Measurements from ENCODE around the gene TAP2.

The TAP2 gene

DNA sequence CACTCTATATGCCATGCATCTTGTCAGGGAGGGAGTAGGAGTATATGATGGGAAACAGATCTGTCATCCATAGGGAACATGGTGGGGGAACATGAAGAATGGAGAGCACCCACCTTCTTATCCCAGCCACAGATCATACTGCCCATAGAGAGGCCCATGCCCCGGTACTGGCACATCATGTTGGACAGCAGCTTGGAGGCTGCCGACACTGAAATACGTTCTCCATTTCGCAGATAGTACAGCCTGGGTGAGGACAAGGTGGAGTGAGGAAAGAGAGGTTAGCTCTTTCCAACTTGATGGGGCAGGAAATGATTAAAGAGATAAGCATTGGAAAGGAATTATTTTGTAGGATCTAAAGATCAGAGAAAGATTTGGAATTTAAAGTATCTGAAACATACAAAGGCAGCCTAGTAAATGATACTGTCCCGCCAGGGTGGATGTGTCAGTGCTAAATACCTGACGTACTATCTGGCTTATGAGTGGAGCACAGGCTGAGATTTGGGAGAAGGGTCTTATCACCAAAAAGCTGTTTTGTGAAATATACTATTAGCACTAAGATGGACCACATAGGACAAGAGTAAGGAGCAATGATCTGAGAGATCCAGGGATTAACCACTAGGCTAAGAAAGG is 3.6 kb upstream of the TAP2 start:
- in situ Hi-C loops (cut with MboI; ENCODE audit: low pct_unique_long_range_greater_than_20kb, low sequenced_read_pairs): no loop called here
- DNase-seq: no peak

DNA sequence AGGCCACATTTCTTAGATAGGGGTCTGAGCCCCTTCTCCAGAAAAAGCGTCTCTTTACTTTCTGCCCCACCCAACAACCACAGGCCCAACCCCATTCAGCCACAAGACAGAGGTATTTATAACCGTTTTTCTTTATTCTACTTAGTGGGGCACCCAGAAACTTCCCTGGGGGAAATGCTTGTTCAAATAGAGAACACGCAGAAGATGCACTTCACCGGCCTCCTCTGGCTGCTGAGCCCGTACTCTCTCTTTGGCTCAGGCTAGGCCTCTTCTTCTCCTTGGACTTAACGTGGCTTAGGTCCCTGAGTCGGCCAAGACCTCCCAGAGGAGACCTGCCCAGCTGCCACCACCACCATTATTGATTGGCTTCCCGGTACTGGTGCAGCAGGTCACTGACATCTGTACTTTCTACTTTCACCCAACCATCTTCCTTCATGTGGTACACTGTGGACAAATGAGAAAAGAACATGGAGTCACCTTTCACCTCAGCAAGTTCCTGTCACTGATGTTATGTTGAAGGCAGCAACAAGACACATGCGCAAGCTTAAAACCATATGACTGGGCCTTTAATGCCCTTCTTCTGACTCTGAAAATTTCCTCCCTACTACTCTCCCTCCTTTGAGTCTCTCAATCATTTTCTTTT is 2.2 kb upstream of the TAP2 start:
- in situ Hi-C loops (cut with MboI; ENCODE audit: low pct_unique_long_range_greater_than_20kb, low sequenced_read_pairs): no loop called here

DNA sequence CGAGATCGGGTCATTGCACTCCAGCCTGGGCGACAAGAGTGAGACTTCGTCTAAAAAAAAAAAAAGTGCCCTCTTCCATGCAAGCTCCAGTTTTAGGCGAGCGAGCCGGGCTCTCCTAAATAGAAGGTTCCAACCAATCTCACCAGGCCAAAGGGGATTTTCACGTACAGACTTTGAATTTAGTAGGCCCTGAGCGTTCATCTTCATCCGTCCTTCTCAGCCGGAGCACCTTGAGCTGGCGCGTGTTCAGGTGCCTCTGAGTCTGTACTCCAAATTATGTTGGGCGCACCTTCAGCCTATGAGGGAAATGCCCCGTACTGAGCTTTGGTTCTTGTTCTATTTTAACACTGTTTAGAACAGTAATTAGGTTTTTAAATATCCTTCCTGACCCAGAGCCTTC is 817 bp upstream of the TAP2 start:
- in situ Hi-C loops (cut with MboI; ENCODE audit: low pct_unique_long_range_greater_than_20kb, low sequenced_read_pairs): no loop called here
- no peak for DNase-seq

More for the DNA sequence above, 2.2 kb upstream of the TAP2 start:
- DNase-seq: no peak

DNA sequence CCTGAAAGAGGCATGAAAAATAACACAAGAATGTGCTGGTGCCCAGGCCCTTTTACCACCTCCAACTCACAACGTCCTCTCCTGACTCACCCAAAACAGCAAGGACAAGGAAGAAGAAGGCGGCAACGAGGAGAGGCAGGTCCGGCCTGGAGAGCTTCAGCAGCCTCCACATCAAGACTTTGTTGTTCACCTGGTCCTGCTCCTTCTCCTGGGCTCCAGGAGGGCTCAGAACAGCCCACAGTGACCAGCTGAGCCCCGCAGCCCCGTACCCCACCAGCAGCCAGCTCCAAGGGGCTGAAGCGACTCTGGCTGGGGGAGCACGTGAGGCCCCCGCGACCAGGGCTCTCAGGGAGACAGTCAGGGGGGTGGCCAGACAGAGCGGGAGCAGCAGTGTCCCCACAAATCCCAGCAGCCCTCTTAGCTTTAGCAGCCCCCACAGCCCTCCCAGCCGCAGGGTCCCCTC is 857 bp downstream of the TAP2 start:
- no peak for DNase-seq
- in situ Hi-C loops (cut with MboI; ENCODE audit: low pct_unique_long_range_greater_than_20kb, low sequenced_read_pairs): no loop called here

DNA sequence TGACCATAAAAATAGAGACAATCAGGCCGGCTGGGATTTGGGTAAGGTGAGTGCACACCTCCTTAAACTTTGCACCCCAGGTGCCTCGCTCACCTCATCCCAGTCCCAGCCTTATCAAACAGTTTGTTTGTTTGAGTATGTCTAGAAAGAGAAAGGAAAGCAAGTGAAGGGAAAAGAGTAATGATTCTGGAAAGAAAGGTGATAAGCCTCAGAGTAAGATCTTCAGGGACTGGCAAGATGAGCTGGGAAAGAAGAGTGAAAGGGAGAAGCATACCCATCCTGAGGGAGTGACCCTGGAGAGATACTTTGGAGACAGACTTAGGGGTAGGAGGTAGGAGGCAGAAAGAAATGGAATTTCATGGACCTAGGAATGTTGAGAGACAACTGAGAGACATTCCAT is 1.7 kb downstream of the TAP2 start:
- in situ Hi-C loops (cut with MboI; ENCODE audit: low pct_unique_long_range_greater_than_20kb, low sequenced_read_pairs): no loop called here

DNA sequence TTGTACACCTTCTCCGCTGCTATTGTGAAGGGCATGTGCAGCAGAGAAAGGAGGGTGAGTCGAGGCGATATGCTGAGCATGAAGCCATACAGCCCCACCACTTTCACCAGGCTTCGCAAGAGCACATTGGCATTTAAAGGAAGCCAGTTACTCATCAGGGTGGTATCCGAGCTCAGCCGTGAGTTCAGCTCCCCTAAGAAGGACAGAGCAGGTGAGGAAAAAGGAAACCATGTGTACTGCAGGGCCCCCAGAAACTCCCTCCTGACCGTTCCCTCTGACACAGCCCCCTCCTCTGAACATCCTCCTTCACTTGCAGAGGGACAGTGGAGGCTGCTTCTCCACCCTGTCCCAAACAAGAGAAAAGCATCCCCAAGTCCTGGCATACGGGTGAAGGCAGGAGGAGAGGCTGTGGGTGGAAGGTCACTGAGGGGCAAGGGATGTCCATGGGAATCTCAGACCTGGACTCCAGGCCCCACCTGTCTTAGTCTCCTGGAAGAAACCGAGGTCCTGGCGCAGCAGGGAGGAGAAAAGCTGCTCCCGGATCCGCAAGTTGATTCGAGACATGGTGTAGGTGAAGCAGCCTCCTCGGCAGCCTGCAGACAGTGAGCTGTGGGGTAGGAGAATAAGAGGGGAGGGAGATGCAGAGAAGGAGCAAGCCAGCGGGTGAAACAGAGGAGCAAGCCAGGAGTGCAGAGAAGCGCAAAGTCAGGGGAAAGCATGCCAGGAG is 3.2 kb downstream of the TAP2 start:
- DNase-seq: no peak
- in situ Hi-C loops (cut with MboI; ENCODE audit: low pct_unique_long_range_greater_than_20kb, low sequenced_read_pairs): no loop called here

More for the DNA sequence above, 1.7 kb downstream of the TAP2 start:
- no peak for DNase-seq

DNA sequence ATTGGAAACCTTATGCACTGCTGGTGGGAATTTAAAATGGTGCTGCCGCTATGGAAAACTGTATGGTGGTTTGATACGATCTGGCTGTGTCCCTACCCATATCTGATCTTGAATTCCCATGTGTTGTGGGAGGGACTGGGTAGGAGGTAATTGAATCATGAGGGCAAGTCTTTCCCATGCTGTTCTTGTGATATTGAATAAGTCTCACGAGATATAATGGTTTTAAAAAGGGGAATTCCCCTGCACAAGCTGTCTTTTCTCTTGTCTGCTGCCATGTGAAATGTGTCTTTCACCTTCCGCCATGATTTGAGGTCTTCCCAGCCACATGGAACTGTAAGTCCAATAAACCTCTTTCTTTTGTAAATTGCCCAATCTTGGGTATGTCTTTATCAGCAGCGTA is 4.9 kb downstream of the TAP2 start:
- in situ Hi-C loops (cut with MboI; ENCODE audit: low pct_unique_long_range_greater_than_20kb, low sequenced_read_pairs): no loop called here

DNA sequence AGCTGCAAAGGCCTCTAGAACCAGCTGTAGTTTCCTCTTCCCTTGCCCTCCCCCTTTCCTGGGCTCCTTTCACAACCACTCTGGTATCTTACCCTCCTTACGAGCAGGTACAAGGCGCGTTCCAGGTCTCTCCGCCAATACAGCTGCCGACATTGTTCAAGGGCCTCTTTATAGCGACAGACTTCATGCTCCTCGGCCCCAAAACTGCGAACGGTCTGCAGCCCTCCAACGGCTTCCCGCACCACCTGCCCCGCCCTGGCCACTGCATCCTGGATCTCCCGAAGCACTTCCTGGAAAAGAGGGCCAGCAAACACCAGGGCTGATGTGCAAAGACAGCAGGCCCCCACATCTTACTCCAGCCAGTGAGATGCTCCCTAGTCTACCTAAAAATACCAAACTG is 6.0 kb downstream of the TAP2 start:
- DNase-seq: no peak
- in situ Hi-C loops (cut with MboI; ENCODE audit: low pct_unique_long_range_greater_than_20kb, low sequenced_read_pairs): no loop called here

More for the DNA sequence above, 4.9 kb downstream of the TAP2 start:
- no peak for DNase-seq

DNA sequence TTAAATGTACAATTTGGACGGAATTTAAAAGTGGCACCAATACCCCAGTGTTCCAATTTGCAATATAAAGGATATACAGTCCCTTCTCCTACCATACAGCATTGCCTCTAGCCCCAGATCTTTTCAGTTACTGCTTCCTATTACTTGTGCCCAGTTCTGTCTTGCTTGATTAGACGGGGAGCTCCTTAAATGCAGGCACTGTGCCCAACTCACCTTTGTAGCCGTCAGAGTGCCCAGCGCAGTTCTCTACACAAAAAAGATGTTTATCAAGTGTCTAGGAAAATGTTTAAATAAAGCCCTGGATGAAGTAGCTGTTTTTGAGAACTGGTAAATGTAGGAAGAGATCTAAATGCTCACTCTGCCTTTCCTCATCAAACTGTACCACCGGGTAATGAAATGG is 7.6 kb downstream of the TAP2 start:
- no peak for DNase-seq
- in situ Hi-C loops (cut with MboI; ENCODE audit: low pct_unique_long_range_greater_than_20kb, low sequenced_read_pairs): no loop called here

DNA sequence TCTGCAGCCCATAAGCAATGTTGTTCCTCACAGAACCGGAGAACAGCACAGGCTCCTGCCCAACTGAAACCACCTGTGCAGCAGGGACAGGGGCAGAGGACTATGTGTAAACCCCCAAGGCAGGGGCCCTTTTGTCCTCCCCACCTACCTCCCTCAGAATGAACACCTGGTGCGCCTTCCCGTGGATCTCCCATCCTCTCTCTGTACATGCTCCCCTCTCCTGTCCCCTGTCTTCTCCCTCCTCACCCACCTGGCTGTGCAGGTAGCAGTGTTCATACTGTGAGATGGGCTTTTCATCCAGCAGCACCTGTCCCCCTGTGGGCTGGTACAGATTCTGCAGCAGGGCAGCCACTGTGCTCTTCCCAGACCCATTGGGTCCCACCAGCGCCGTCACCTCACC is 8.5 kb downstream of the TAP2 start:
- in situ Hi-C loops (cut with MboI; ENCODE audit: low pct_unique_long_range_greater_than_20kb, low sequenced_read_pairs): no loop called here
- DNase-seq: no peak

DNA sequence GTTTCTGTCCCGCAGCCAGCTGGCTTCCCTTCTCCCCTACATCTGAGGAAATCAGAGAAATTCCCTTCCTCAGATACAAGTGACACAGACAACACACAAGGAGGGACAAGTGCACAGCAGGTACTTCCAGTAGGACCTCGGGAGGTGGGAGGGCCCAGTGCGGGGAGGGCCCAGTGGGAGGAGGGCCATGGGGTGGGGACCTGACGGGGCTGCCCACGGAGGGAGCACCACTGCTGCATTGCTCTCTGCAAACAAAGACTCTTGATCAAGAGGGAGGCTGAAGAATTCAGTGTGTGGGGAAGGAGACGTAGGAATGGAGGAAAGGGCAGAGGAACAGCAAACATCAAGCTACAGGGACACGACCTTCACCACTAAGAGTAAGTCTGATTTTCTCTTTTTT is 9.0 kb downstream of the TAP2 start:
- in situ Hi-C loops (cut with MboI; ENCODE audit: low pct_unique_long_range_greater_than_20kb, low sequenced_read_pairs): no loop called here
- no peak for DNase-seq

DNA sequence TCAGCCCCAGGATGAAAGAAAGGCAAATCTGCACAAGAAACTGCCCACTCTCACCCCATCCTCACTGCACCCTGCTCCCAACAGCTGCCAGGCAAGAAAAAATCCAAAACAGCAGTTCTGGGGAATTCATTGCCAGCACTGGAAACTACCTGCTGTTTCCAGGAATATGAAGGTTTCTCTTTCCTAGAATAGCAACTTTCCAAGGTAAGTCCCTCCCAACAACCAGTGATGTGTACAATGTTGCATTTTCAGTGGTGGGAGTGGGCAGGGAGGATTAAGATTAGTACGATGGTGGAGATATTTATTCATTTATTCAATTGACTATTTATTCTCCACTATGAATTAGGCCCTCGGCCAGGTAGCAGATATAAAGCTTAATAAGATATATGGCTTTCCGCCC is 11.5 kb downstream of the TAP2 start:
- DNase-seq: no peak
- in situ Hi-C loops (cut with MboI; ENCODE audit: low pct_unique_long_range_greater_than_20kb, low sequenced_read_pairs): no loop called here

DNA sequence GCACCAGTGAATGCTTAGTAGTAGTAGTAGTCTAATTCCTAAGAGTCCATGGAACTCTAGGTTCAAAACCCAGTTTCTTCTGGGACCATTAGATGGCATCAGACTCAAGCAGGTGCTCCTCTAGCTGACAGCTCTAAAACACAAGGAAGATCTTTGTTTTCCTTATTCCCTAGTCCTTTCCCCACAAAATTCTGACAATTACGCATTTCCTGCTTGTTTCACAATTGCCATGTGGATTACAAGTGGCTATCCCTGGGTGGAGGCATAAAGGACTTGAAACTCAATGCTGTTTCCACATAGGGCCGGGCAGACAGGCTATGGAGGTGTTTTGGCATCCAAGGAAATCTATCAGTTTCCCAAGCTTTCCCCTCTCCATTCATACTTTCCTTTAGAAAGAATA is 12.6 kb downstream of the TAP2 start:
- in situ Hi-C loops (cut with MboI; ENCODE audit: low pct_unique_long_range_greater_than_20kb, low sequenced_read_pairs): no loop called here

DNA sequence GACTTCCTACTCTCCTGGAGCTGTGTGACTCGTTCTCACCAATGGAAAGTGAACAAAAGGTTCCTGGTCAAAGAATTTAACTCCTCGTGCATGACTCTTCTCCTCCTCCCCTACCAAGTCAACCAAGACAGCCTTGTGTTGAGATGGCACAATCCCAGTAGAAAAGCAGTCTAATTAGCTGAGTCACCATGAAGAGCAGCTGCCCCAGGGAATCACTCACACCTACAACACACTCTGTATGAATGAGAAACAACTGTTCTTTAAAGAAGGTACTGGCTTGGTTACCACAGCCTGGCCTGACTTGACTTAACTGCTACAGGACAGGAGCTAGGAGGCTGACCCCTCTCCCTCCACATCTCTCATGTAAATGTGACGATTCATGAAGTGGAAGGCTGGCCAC is 18.8 kb downstream of the TAP2 start:
- DNase-seq: no peak
- in situ Hi-C loops (cut with MboI; ENCODE audit: low pct_unique_long_range_greater_than_20kb, low sequenced_read_pairs): no loop called here

More for the DNA sequence above, 12.6 kb downstream of the TAP2 start:
- peak; percentile 21 for DNase-seq

DNA sequence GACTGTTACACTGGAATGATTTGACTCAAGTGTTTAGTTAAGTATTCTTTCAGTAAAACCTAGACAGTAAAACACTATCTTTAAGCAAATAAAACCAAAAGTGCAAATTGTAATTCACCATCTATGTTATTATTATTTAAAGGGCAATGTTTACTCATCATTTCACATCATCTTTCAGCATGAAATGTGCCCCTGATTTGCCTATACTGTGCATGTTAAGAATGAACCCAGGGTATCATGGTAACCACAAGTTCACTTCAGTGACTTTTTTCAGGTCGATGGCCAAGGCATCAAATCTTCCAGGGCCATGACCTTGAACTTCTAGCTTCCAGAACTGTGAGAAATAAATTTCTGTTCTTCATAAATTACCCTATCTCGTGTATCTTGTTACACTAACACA is 19.7 kb downstream of the TAP2 start:
- in situ Hi-C loops (cut with MboI; ENCODE audit: low pct_unique_long_range_greater_than_20kb, low sequenced_read_pairs): no loop called here
- DNase-seq: no peak

DNA sequence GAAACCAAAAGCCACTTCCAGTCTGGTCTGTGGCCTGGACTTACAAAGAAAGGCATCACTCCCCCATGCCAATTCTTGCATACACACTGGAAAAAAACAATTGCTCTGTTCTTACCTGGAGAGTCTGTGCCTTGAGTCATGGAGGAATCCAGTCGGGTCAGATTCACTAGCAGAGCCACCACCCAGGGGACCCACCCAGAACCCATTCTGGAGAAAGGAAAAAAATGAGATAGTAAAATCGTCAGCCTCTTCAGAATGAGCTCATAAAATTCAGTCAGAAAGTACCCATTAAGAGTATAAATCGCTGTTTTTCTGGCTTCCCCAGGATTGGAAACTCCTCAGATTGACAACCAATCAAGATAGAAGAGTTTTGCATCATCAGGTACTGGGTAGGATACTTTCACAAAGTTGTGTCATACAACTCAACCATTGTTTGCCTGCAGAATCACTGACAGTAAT is 21.8 kb downstream of the TAP2 start, which contains the start of gene HLA-DOB:
Gene HLA-DOB, minus strand, starts transcription at position 257 of the 459 bp plus-strand sequence. Its CDS starts 51 bp downstream, at position 206.
- no peak for DNase-seq
- in situ Hi-C loops (cut with MboI; ENCODE audit: low pct_unique_long_range_greater_than_20kb, low sequenced_read_pairs): no loop called here

DNA sequence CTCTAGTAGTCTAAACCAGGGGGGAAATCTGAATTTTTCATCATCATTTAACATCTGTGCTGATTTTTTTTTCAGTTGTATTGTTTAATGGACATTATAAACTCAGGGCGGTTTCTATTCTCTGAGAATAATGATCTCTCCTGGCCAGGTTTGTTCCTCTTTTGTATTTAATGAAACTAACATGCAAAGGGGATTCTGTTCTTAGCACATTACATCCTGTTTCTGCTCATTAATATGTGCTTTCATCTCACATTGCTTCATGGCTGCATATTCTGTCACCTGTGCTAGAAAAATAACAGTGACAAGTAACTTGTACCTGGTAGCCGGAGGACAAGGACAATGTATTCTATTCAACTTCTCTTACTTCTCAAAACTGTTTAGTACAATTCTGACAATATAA is 22.5 kb downstream of the TAP2 start:
- peak; percentile 13 for DNase-seq

DNA sequence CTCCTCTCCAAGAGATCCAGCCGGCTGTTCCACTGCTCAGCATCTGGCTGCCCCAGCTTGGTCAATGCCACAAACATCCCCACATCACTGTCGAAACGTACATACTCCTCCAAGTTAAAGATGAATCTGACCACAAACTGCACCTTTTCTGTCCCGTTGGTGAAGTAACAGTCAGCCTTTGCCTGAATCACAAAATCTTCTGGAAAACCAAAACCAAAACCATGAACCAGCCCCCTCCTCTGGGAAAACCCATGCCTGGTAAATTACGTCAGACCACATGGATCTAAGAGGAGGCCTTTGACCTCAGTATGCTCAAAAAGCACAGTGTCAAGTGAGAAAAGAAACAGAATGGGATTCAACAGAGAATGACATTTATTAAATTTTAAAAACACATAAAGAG is 23.4 kb downstream of the TAP2 start:
- no peak for DNase-seq
- in situ Hi-C loops (cut with MboI; ENCODE audit: low pct_unique_long_range_greater_than_20kb, low sequenced_read_pairs): no loop called here

More for the DNA sequence above, 22.5 kb downstream of the TAP2 start:
- in situ Hi-C loops (cut with MboI; ENCODE audit: low pct_unique_long_range_greater_than_20kb, low sequenced_read_pairs): no loop called here

DNA sequence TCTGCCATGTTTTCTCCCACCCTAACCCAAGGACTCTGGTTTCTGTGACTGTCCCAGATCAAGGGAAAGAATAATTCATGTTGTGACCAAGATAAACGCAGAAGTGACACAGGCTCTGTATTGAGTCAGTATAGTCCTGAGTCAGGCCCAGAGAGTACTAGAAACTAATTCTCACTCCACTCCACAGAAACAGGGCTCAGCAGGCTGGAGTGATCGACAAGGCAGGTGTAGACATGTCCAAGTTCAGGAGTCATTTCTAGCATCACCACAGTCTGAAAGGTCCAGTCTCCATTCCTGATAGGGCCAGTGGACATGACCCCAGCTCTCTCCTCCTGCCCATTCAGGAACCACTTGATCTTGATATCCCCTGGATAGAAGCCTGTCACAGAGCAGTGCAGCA is 24.4 kb downstream of the TAP2 start:
- DNase-seq: no peak
- in situ Hi-C loops (cut with MboI; ENCODE audit: low pct_unique_long_range_greater_than_20kb, low sequenced_read_pairs): no loop called here

DNA sequence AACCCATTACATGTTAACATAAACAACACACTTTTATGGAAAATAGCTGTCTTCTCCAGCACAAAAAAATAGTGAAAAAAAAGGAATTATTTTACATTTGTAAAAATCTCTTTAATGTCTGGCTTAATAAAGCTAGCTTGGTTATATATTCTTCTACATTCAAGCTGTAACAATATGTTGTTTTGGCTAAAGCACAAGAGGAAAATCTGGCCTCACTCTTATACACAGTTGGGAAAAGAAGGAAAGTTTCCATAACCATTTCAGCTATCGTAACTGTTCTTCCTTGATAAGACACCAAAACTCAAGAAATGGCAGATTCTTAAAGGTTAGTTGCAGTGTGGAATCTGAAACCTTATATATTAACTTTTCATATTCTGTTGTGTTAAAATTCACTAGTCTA is 29.4 kb downstream of the TAP2 start:
- in situ Hi-C loops (cut with MboI; ENCODE audit: low pct_unique_long_range_greater_than_20kb, low sequenced_read_pairs): no loop called here

More for the DNA sequence above, 29.4 kb downstream of the TAP2 start:
- DNase-seq: no peak
